Endothelial cell of umbilical vein (primary cell): ENCODE measurements around the gene TRRAP. TPM values are rescaled to one million over a fixed set of nuclear protein-coding genes. Genes with fewer than 3 reads are reported as not detected.

Experiments
- BruUV-seq: library from RNA; stranded (reverse); fragments of 400-500 nt; replicated peaks from 2 replicates; lab custom pipeline; 2021; lab: Mats Ljungman, UMichigan
- CTCF ChIA-PET: fragments of 300-600, 350-600 bp; sonication (Branson Sonifier 250); formaldehyde crosslinking; loops from one replicate; lab custom pipeline; 2021; ENCODE audit warnings: antibody characterized with exemption, inconsistent platforms; lab: Charles Lee
- POLR2A ChIA-PET: fragments of 300-600, 350-600 bp; sonication (Branson Sonifier 250); formaldehyde crosslinking; loops from one replicate; lab custom pipeline; 2021; ENCODE audit warnings: antibody characterized with exemption, inconsistent platforms; lab: Charles Lee
- DNase-seq: peaks from one replicate; pipeline ENCODE4 v3.0.0-alpha.2; 2011; ENCODE audit warnings: low read depth, low spot score
- FAIRE-seq: peaks from 2 replicates; lab custom pipeline; 2011; peaks lifted over from hg19 to GRCh38; lab: Jason Lieb, UNC
- H2AFZ ChIP-seq: 2 replicates; pipeline ENCODE4 v1.6.0; 2012; ENCODE audit warnings: low read depth, low read length, control low read depth, inconsistent platforms
- H3K27ac ChIP-seq: 2 replicates; pipeline ENCODE4 v1.5.1; 2011; ENCODE audit warnings: low read depth, mild to moderate bottlenecking, control low read depth, low read length, moderate library complexity; ENCODE audit not compliant: insufficient read depth
- H3K27me3 ChIP-seq, 2 experiments: 2 replicates each; pipeline versions ENCODE4 v1.6.0 to v1.6.1; 2011; ENCODE audit warnings: low read length in 2 of 2, mixed read lengths in 1 of 2; ENCODE audit not compliant: control insufficient read depth in 2 of 2, insufficient read depth in 2 of 2
- H3K36me3 ChIP-seq, 2 experiments: 2 replicates in 1 of 2; 3 replicates in 1 of 2; pipeline ENCODE4 v1.5.1; 2011; ENCODE audit warnings: low read length in 2 of 2, mild to moderate bottlenecking in 1 of 2, moderate library complexity in 1 of 2; ENCODE audit not compliant: control insufficient read depth in 2 of 2, insufficient read depth in 2 of 2; ENCODE audit errors: extremely low read depth in 1 of 2
- H3K4me1 ChIP-seq: 3 replicates; pipeline ENCODE4 v1.5.1; 2011; ENCODE audit warnings: mild to moderate bottlenecking, low read length; ENCODE audit not compliant: control insufficient read depth, insufficient read depth; ENCODE audit errors: extremely low read depth
- H3K4me2 ChIP-seq: 2 replicates; pipeline ENCODE4 v1.6.1; 2011; ENCODE audit warnings: low read length, control low read depth, mixed read lengths; ENCODE audit not compliant: insufficient read depth
- H3K4me3 ChIP-seq, 3 experiments: fragments of 200-600 bp in 1 of 3; sonication (generic), shearing (Covaris generic) in 1 of 3; replicated peaks in 1 of 3; 2 replicates each; pipeline ENCODE4 v1.5.1; 2011 to 2016; ENCODE audit warnings: control low read depth in 3 of 3, low read length in 3 of 3, mild to moderate bottlenecking in 2 of 3, inconsistent platforms in 1 of 3, low read depth in 1 of 3, moderate library complexity in 1 of 3; ENCODE audit not compliant: insufficient read depth in 1 of 3
- H3K79me2 ChIP-seq: 2 replicates; pipeline ENCODE4 v1.6.0; 2012; ENCODE audit warnings: low read length, inconsistent platforms; ENCODE audit not compliant: control insufficient read depth, insufficient read depth
- H3K9ac ChIP-seq: replicated peaks from 2 replicates; pipeline ENCODE3; 2011; ENCODE audit warnings: low read length, control low read depth; ENCODE audit not compliant: insufficient read depth; ENCODE audit errors: extremely low read depth
- H3K9me1 ChIP-seq: replicated peaks from 3 replicates; pipeline ENCODE4 v1.6.0; 2011; ENCODE audit warnings: mild to moderate bottlenecking, low read length; ENCODE audit not compliant: control insufficient read depth, insufficient read depth; ENCODE audit errors: extremely low read depth
- H3K9me3 ChIP-seq: replicated peaks from 2 replicates; pipeline ENCODE4 v1.5.1; 2012; ENCODE audit warnings: low read length, inconsistent platforms; ENCODE audit not compliant: control insufficient read depth, insufficient read depth
- H4K20me1 ChIP-seq: replicated peaks from 2 replicates; pipeline ENCODE3; 2011; ENCODE audit warnings: mild to moderate bottlenecking, low read length; ENCODE audit not compliant: control insufficient read depth, insufficient read depth; ENCODE audit errors: extremely low read depth
- EZH2 ChIP-seq: IDR thresholded peaks from 2 replicates; pipeline ENCODE4 v1.6.1; 2012; ENCODE audit warnings: borderline replicate concordance, low read depth, mild to moderate bottlenecking, moderate library complexity, low read length, inconsistent platforms; ENCODE audit not compliant: severe bottlenecking
- FOS ChIP-seq: IDR thresholded peaks from 2 replicates; pipeline ENCODE4 v1.6.1; 2011; ENCODE audit warnings: mild to moderate bottlenecking, low read length, moderate library complexity, borderline replicate concordance; ENCODE audit not compliant: insufficient read depth
- GATA2 ChIP-seq: IDR thresholded peaks from 2 replicates; pipeline ENCODE4 v1.7.0; 2011; ENCODE audit warnings: low read depth, mild to moderate bottlenecking, moderate library complexity, mixed read lengths, low read length; ENCODE audit not compliant: insufficient read length, insufficient read depth
- JUN ChIP-seq: IDR thresholded peaks from 2 replicates; pipeline ENCODE4 v1.6.1; 2011; ENCODE audit warnings: borderline replicate concordance, low read depth; ENCODE audit not compliant: insufficient read length, insufficient read depth
- MYC ChIP-seq: IDR thresholded peaks from one replicate; pipeline ENCODE4 v1.6.1; 2011; ENCODE audit warnings: mild to moderate bottlenecking, low read depth, low read length
- POLR2A ChIP-seq: IDR thresholded peaks from 2 replicates; pipeline ENCODE4 v1.6.1; 2012; ENCODE audit warnings: low read depth, mild to moderate bottlenecking, control low read depth, low read length
- POLR2AphosphoS5 ChIP-seq: IDR thresholded peaks from 2 replicates; pipeline ENCODE4 v1.6.1; 2012; ENCODE audit warnings: low read depth, mild to moderate bottlenecking, control low read depth, low read length, moderate library complexity; ENCODE audit not compliant: insufficient read depth
- dilution Hi-C: fragments of 300-500 bp; cut with MboI; formaldehyde crosslinking; loops from one replicate; pipeline ENCODE4 v1.15.0; 2019; ENCODE audit warnings: low sequenced_read_pairs; ENCODE audit not compliant: extremely low pct_ligation_motif_present
- intact Hi-C: fragments of 100-400 bp; cut with micrococcal nuclease; formaldehyde crosslinking; loops from one replicate; pipeline ENCODE4 v1.10.0; 2022
- polyA plus RNA-seq, 4 experiments: library from polyadenylated mRNA; depleted of rRNA in 3 of 4; stranded (reverse) in 3 of 4; unstranded in 1 of 4; fragments of >200 nt; gene quantifications; 2 replicates each; pipeline versions ENCODE4 v1.2.1 to v1.2.3, GENCODE V29; 2011 to 2012; ENCODE audit warnings: missing spikeins in 1 of 4
- total RNA-seq: library from RNA; stranded (reverse); gene quantifications from 2 replicates; pipeline ENCODE4 v1.2.3, GENCODE V29; 2021
- TF ChIP-seq, protein P1 (sequence below): IDR thresholded peaks from 2 replicates; pipeline ENCODE4 v1.6.1; 2011; ENCODE audit not compliant: insufficient read depth, insufficient read length
- TF ChIP-seq, protein P2 (sequence below), 2 donors: IDR thresholded peaks; 1 replicate in 1 of 2; 2 replicates in 1 of 2; pipeline ENCODE4 v1.5.1; 2011; ENCODE audit warnings: low read length in 2 of 2, mild to moderate bottlenecking in 2 of 2, moderate library complexity in 2 of 2, control low read depth in 1 of 2, inconsistent platforms in 1 of 2, low read depth in 1 of 2; ENCODE audit not compliant: insufficient read depth in 1 of 2; ENCODE audit errors: extremely low read depth in 1 of 2

The TRRAP gene
- total and polyA plus RNA-seq, 2 donors (not counting 3 experiments of a cell fraction or from before 2014, with no cell fraction given) = 21.8 to 45.8 TPM

DNA sequence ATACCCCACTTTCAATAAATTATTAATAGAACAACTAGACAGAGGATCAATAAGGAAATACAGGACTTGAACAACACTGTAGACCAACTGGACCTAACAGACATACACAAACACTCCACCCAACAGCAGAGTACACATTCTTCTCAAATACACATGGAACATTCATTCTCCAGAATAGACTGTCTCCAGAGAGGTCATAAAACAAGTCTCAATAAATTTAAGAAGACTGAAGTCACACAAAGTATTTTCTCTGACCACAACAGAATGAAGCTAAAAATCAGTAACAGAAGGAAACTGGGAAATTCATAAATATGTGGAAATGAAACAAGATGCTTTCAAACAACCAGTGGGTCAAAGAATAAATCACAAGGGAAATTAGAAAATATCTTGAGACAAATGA lies 145.7 kb downstream of the TRRAP start:
- H3K27ac ChIP-seq = no peak overlapping the region
- ChIA-PET POLR2A (no interaction called here), CTCF (interaction anchor here (0.5 kb wide), 1 partner anchor 272 kb away, joined by 4 read pairs; no protein-coding TSS in a partner anchor)
- H3K9me3 ChIP-seq = no peaks in the 10 kb centered on the region
- no peak overlapping the region for H3K4me3 ChIP-seq
- H2AFZ ChIP-seq = no peak overlapping the region
- no peaks in the 10 kb centered on the region for H3K9me1 ChIP-seq
- no peaks in the 10 kb centered on the region for H4K20me1 ChIP-seq
- no peaks in the 10 kb centered on the region for H3K27me3 ChIP-seq
- FAIRE-seq (no peak), DNase-seq (no peak)
- no peak overlapping the region for H3K4me2 ChIP-seq
- BruUV-seq = no TSS peak
- dilution Hi-C loops = no loop called here
- peaks cover 5% of the 10 kb centered on the region for H3K4me1 ChIP-seq
- peaks cover 2 to 10% of the 10 kb centered on the region in 2 experiments for H3K36me3 ChIP-seq
- TF ChIP-seq MYC (no peak), POLR2A (no peak), FOS (no peak), POLR2AphosphoS5 (no peak), EZH2 (no peak), GATA2 (no peak), JUN (no peak)
- TF ChIP-seq, protein P1, sequence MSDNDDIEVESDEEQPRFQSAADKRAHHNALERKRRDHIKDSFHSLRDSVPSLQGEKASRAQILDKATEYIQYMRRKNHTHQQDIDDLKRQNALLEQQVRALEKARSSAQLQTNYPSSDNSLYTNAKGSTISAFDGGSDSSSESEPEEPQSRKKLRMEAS = no peak
- TF ChIP-seq, protein P2, sequence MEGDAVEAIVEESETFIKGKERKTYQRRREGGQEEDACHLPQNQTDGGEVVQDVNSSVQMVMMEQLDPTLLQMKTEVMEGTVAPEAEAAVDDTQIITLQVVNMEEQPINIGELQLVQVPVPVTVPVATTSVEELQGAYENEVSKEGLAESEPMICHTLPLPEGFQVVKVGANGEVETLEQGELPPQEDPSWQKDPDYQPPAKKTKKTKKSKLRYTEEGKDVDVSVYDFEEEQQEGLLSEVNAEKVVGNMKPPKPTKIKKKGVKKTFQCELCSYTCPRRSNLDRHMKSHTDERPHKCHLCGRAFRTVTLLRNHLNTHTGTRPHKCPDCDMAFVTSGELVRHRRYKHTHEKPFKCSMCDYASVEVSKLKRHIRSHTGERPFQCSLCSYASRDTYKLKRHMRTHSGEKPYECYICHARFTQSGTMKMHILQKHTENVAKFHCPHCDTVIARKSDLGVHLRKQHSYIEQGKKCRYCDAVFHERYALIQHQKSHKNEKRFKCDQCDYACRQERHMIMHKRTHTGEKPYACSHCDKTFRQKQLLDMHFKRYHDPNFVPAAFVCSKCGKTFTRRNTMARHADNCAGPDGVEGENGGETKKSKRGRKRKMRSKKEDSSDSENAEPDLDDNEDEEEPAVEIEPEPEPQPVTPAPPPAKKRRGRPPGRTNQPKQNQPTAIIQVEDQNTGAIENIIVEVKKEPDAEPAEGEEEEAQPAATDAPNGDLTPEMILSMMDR (IDR thresholded peaks at IDR 0.05; ENCODE audit: extremely low read depth in 1 of 2, insufficient read depth in 1 of 2, low read depth in 1 of 2, low read length in 2 of 2) = no peak
- peaks cover 6% of the 10 kb centered on the region for H3K79me2 ChIP-seq
- H3K9ac ChIP-seq = no peak overlapping the region
- intact Hi-C loops = no loop called here
